ENCODE data around the gene MAP3K21.

Gene MAP3K21

DNA sequence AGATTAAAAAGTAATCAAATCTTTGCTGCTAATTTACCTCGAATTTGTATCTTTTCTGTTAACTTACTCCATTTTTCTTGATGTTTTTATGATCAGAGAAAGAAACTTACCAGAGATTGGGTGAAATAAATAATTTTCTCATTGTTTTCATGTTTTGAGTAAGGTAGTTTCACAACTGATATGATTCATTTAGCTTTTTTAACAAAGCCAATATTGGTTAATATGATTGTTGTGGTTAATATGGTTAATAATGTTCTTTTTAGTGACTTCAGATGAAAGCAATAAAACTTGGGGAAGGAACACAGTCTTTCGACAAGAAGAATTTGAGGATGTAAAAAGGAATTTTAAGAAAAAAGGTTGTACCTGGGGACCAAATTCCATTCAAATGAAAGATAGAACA, 48.1 kb downstream of the MAP3K21 start:
- DNase-seq: no peak
- intact Hi-C loops (cut with DNase I): no loop called here

DNA sequence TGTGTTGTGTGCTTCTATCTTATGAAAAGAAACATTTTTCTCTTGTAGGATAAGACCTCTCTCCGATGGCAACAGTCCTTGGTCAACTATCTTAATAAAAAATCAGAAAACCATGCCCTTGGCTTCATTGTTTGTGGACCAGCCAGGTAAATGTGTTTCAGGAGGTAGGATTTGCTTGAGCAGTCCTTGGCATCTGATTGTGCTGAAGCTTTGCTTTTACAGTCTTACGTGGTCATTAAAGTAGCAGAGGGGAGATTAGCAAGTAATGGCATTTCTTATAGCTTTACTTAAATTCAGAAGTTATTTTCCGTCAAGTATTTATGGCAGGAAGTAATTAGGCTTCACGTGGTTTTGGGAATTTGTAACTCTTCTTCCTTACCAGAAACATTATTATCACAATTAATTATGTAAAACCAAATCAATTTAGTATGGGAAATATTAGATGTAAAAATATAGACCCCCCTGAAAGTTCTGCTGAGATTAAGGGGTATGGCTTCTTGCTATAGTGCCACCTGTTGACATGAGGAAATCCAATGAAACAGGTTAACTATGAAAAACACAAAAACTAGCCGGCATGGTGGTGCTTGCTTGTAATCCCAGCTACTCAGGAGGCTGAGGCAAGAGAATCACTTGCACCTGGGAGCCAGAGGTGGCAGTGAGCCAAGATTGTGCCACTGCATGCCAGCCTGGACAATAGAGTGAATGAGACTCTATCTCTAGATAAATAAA, 49.0 kb downstream of the MAP3K21 start:
- intact Hi-C loops (cut with DNase I): no loop called here

GRCh38 chr1:233379869-233380438, 52.4 kb downstream of the MAP3K21 start:
- intact Hi-C loops (cut with DNase I): no loop called here
- DNase-seq: no peak

More for the DNA sequence above, 49.0 kb downstream of the MAP3K21 start:
- DNase-seq: no peak

- intact Hi-C loops (cut with DNase I): no loop called here
- no peak for DNase-seq
Measured at GRCh38 chr1:233381806-233382205, 54.3 kb downstream of the MAP3K21 start.

- DNase-seq: no peak
- intact Hi-C loops (cut with DNase I): no loop called here
Measured at GRCh38 chr1:233383984-233384383, 56.5 kb downstream of the MAP3K21 start.

DNA sequence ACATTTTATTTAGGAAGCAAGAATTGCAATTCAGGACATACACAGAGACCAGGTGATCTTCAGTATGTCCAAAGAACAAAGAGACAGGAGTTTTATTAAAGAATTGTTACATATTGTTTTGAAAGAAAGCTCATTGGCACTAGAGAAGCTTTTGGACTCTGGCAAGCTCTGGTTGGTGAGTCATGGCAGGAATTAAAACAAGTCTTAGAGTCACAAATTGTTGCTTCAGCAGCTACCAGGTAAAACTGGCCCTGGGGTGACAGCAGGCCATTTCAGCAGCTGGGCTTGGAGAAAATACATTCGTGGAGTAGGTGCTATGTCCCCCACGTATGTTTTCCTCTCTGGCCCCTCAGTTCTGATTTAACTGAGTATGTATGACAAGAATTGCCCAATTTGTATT, 58.8 kb downstream of the MAP3K21 start:
- intact Hi-C loops (cut with DNase I): no loop called here
- DNase-seq: no peak

DNA sequence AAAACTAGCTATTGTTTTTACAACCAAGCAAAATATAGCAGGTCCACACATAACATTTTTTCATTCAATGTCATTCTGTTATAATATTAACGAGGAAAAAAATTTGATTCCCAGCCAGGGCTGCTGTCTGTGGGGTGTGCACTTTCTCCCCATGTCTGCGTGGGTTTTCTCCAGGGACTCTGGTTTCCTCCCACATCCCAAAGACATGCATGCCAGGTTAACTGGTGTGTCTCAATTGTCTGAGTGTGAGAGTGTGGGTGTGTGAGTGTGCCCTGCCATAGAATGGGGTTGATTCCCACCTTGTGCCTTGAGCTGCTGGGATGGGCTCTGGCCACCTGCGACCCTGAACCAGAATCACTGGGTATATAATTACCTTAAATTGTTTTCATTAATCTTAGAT, 60.1 kb downstream of the MAP3K21 start:
- peak in 1 of 42 donors; percentile 33 for DNase-seq
- intact Hi-C loops (cut with DNase I): no loop called here

GRCh38 chr1:233389169-233389568, 61.6 kb downstream of the MAP3K21 start:
- intact Hi-C loops (cut with DNase I): no loop called here
- DNase-seq: no peak

- intact Hi-C loops (cut with DNase I): no loop called here
- no peak for DNase-seq
Measured at GRCh38 chr1:233389893-233390292, 62.4 kb downstream of the MAP3K21 start.

DNA sequence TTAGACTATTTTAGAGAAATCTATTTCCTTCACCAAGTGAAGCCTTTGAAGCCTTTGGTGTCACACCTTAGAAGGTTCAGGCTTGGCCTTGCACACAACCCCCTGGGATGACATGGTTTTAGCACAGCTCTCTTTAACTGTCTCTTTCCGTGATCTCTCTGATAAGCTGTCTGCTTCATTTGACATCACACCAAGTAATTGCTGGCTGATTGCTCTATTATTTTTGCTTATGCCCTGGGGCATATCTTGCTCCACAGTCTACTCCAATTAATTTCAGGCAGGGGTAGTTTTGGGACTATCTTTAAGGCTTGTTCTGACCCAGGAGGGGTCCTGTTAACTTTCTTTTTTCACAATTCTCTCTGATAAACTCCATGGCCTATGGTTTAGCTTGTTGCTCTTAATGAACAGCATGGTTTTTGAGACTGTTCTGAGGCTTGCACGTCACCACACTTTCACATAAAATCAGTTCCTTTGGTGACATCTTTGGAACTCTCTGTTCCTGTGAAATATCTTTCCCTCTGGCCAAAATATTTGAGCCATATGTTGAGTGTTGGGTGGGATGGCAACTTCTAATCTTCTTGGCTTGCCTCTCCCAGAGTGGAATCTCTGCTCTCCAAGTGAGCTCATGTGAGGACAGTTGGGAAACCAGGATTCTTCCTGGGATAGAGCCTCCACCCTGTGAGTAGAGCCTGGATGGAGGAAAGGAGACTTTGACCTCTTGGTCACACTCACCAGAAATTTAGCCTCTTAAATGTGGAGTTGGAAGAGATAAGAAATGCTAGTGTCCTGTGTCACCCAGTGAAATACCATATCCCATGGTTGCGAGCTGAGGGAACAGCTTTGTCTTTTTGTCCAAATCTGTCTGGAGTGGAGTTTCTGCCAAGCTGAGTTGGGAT, 63.6 kb downstream of the MAP3K21 start:
- no peak for DNase-seq
- intact Hi-C loops (cut with DNase I): no loop called here

DNA sequence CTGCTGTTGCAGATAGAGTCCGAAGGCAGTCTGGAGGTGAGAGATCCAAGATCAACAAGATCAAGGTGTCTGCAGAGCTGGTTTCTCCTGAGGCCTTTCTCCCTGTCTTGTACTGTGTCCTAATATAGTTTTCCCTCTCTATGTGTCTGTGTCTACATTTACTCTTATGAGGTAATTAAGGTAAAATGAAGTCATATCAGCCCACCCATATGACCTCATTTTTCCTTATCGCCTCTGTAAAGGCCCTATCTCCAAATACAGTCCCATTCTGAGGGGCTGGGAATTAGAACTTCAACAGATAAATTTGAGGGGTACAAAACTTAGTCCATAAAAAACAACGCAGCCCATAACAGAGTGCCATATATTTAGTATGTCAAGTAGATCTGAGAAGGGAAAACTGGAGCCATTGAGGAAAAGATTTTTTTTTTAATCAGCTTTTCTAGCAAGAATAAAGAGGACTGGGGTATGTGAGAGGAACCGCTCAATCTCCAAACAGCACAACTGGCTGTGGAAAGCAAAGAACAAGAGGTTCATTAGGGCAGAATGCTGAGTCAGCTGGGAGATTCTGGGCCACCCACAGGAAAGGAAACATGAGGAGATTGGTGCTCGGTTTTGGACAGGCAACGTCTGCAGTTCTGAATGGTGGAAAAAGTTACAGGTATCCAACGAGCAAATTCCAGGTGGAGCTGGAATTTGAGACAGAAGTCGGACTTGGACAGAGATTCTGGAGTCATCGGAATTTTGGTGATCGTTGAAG, 65.7 kb downstream of the MAP3K21 start:
- intact Hi-C loops (cut with DNase I): no loop called here
- no peak for DNase-seq

DNA sequence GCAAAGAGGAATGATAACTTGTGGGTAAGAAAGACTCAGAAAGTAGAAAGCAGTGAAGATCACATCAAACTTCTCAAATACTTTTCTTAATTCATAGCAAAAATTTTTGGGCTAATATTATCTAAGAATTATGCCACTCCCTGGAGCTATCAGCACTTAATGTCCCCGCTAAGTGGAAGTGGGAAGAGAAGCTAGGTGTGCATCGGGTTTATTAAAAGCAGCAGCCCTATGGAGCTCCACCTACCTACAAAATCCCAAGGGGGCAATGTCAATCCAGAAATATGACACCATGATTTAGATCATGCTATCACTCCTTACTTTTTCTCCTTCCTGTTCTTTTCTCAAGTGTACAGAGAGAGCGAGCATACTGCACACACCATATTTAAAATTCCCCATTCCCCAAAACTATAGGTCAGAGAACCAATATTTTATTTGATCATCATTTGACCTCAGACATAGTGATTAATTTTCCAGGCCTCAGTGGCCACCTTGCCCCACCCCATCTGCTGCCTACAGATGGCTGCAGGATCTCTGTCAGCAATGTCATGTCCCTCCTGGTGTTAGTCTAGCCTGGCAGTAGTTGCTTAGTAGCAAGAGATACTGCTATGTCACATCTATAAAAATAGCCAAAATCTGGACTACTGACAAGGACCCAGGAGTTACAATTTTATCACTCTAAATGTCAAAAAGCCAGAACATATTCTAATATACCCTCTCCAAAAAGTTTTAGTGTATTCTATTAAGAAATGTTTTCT, 66.6 kb downstream of the MAP3K21 start:
- DNase-seq: peak in 24 of 42 donors; percentile 7 to 73 (median 30)
- intact Hi-C loops (cut with DNase I): no loop called here

DNA sequence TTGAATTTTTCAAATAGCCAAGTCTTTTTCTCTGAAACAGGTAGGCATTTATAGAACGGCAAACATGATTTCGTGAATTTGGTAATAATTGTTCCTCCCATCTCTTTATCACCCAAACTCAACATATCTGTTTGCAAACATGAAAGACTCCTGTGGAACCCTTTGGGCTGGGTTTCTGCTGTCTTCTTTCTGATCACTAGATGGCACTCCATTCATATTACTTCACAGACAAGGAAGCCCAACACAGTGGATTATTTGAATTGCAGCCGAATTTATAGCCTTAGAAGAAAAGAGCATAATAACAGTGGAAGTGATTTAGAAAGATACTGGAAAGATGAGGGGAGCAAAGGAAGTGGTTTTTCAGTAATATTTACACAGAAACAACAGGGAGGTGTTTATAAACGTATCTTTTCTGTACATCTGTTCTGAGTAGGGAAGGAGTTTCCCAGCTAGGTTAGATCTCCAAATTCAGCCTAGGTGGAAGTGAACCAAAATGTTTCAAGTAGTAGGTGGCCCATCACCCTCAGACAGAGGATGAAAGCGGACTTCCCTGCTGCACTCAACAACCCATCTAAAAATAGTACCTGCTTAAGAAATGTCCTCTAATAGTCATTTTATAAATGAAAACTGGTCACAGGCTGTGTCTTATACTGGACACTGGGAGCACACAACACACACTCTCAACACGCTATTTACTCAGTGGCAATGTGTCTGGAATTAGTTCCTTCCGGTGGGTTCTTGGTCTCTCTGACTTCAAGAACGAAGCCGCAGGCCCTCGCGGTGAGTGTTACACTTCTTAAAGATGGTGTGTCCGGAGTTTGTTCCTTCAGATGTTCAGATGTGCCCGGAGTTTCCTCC, 67.6 kb downstream of the MAP3K21 start:
- peak in 23 of 42 donors; percentile 8 to 74 (median 42) for DNase-seq
- intact Hi-C loops (cut with DNase I): no loop called here

DNA sequence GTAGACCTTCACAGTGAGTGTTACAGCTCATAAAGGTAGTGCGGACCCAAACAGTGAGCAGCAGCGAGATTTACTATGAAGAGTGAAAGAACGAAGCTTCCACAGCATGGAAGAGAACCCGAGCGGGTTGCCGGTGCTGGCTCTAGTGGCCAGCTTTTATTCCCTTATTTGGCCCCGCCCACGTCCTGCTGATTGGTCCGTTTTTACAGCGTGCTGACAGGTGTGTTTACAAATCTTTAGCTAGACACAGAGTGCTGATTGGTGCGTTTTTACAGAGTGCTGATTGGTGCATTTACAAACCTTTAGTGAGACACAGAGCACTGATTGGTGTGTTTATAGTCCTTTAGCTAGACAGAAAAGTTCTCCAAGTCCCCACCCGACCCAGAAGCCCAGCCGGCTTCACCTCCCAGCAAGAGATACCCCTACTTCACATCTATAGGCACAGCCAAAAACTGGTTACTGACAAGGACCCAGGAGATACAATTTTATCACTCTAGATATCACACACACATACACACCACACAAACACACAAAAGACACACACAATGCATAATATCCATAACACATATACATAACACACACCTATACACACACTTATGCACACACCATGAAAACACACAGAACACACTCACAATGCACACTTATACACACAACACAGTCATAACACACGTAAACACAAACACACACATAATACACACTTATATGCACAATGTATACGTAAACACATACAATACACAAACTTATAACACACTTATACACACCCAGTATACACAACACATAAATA, 68.5 kb downstream of the MAP3K21 start:
- intact Hi-C loops (cut with DNase I): no loop called here
- DNase-seq: no peak

GRCh38 chr1:233406339-233406960, 78.9 kb downstream of the MAP3K21 start:
- no peak for DNase-seq
- intact Hi-C loops (cut with DNase I): no loop called here

GRCh38 chr1:233406994-233407631, 79.6 kb downstream of the MAP3K21 start:
- DNase-seq: no peak
- intact Hi-C loops (cut with DNase I): no loop called here

All from head of caudate nucleus (tissue), 42 donors.